Upper lobe of left lung (tissue), 6 donors: ENCODE results near the gene RIOK2. TPM values are rescaled to one million over a fixed set of nuclear protein-coding genes. Genes with fewer than 3 reads are reported as not detected.

ENCODE experiments used
- ATAC-seq, 2 donors: fragments of 200-7000 bp; cut with Tn5 transposase; one replicate each; pipeline ENCODE4 v1.9.1; 2022; ENCODE audit warnings: mild to moderate bottlenecking in 2 of 2, moderate library complexity in 2 of 2; ENCODE audit not compliant: low FRiP score in 2 of 2
- DNase-seq, 2 donors: peaks; one replicate each; pipeline ENCODE4 v3.0.0-alpha.2; 2019 to 2020
- H3K27ac ChIP-seq, 4 donors: fragments of 200-600 bp; sonication (generic); one replicate each; pipeline ENCODE4 v1.5.1; 2016 to 2019
- H3K27me3 ChIP-seq, 4 donors: fragments of 200-600 bp; sonication (generic); one replicate each; pipeline ENCODE4 v1.5.1; 2017 to 2019
- H3K36me3 ChIP-seq, 4 donors: fragments of 200-600 bp; sonication (generic); one replicate each; pipeline ENCODE4 v1.5.1; 2016 to 2019
- H3K4me1 ChIP-seq, 4 donors: fragments of 200-600 bp; sonication (generic); one replicate each; pipeline ENCODE4 v1.5.1; 2018 to 2019
- H3K4me3 ChIP-seq, 4 donors: fragments of 200-600 bp; sonication (generic); one replicate each; pipeline ENCODE4 v1.5.1; 2017 to 2019; ENCODE audit warnings: mild to moderate bottlenecking in 2 of 4, moderate library complexity in 1 of 4
- H3K9me3 ChIP-seq, 4 donors: fragments of 200-600 bp; sonication (generic); one replicate each; pipeline ENCODE4 v1.5.1; 2018 to 2019
- CTCF ChIP-seq, 6 experiments: fragments of 450-650 bp in 4 of 6; fragments of 200-600 bp in 2 of 6; sonication (generic) in 2 of 6; IDR thresholded peaks; one replicate each; pipeline ENCODE4 v1.5.1; 2016 to 2019; ENCODE audit warnings: antibody characterized with exemption in 6 of 6
- EP300 ChIP-seq, 4 donors: sonication (generic); formaldehyde crosslinking; IDR thresholded peaks; one replicate each; pipeline ENCODE4 v1.5.1; 2017; ENCODE audit warnings: antibody characterized with exemption in 4 of 4, control low read depth in 2 of 4
- POLR2A ChIP-seq, 4 donors: fragments of 450-650 bp; IDR thresholded peaks; one replicate each; pipeline ENCODE4 v1.5.1; 2016 to 2017; ENCODE audit warnings: antibody characterized with exemption in 4 of 4, mild to moderate bottlenecking in 2 of 4
- POLR2AphosphoS5 ChIP-seq, 2 donors: sonication (generic); formaldehyde crosslinking; IDR thresholded peaks; one replicate each; pipeline ENCODE4 v1.5.1; 2017; ENCODE audit warnings: antibody characterized with exemption in 2 of 2
- WGBS, 2 donors: methylation state at CpG; one replicate each; pipeline ENCODE4 v1.1.5; 2017 to 2018; 5-methylcytosine and 5-hydroxymethylcytosine counted together
- total RNA-seq, 6 donors: library from RNA; depleted of rRNA in 4 of 6; stranded (reverse); fragments of >200 nt in 4 of 6; gene quantifications; one replicate each; pipeline versions ENCODE4 v1.1.0 to v1.2.1, GENCODE V29; 2016 to 2021
- donor health status: DM: no; HTN: no; CAD: no; lungs with moderate emphysema.
- donor health status: DM: no; HTN: yes; CAD: no; lungs with severe emphysema.

The RIOK2 gene
- total RNA-seq, 6 donors from 2014 or later: 16.7 to 53.8 (median 19.7) TPM

GRCh38 chr5:97133101-97133500 lies 49.9 kb downstream of the RIOK2 start:
- ATAC-seq (no peak), DNase-seq (no peak)
- H3K9me3 ChIP-seq: no peaks in the 10 kb centered on the region
- H3K36me3 ChIP-seq: no peaks in the 10 kb centered on the region
- no peaks in the 10 kb centered on the region for H3K27me3 ChIP-seq
- no peak for TF ChIP-seq POLR2A (IDR thresholded peaks at IDR 0.05)
- TF ChIP-seq CTCF (IDR thresholded peaks at IDR 0.05): no peak
- TF ChIP-seq EP300 (IDR thresholded peaks at IDR 0.05): no peak
- no peak overlapping the region for H3K27ac ChIP-seq
- peaks cover 0 to under 1% (median under 1%) of the 10 kb centered on the region in 4 donors for H3K4me1 ChIP-seq
- no peak overlapping the region for H3K4me3 ChIP-seq

GRCh38 chr5:97131921-97132320 lies 51.1 kb downstream of the RIOK2 start:
- Histone ChIP-seq H3K4me1 (peaks cover 0 to 5% (median 1%) of the 10 kb centered on the region in 4 donors), H3K4me3 (no peak overlapping the region), H3K9me3 (no peaks in the 10 kb centered on the region), H3K27ac (no peak overlapping the region), H3K27me3 (no peaks in the 10 kb centered on the region), H3K36me3 (no peaks in the 10 kb centered on the region)
- DNase-seq: no peak
- no peak for ATAC-seq
- WGBS, 2 donors: 73 to 84% methylated on average over 5 of the region's 5 CpGs
- TF ChIP-seq POLR2AphosphoS5 (IDR thresholded peaks at IDR 0.05) (no peak), POLR2A (IDR thresholded peaks at IDR 0.05) (no peak), CTCF (IDR thresholded peaks at IDR 0.05) (no peak), EP300 (IDR thresholded peaks at IDR 0.05) (no peak)

GRCh38 chr5:97131139-97131710 lies 51.8 kb downstream of the RIOK2 start:
- Histone ChIP-seq H3K4me3 (no peak overlapping the region), H3K27ac (no peak overlapping the region), H3K36me3 (no peaks in the 10 kb centered on the region), H3K4me1 (peaks cover 0 to 5% (median 1%) of the 10 kb centered on the region in 4 donors), H3K9me3 (no peaks in the 10 kb centered on the region), H3K27me3 (no peaks in the 10 kb centered on the region)
- TF ChIP-seq POLR2A (IDR thresholded peaks at IDR 0.05): no peak
- TF ChIP-seq EP300 (IDR thresholded peaks at IDR 0.05): no peak
- TF ChIP-seq CTCF (IDR thresholded peaks at IDR 0.05): no peak
- no peak for TF ChIP-seq POLR2AphosphoS5 (IDR thresholded peaks at IDR 0.05)
- DNase-seq (no peak), ATAC-seq (no peak)

GRCh38 chr5:97127727-97128126 lies 55.3 kb downstream of the RIOK2 start:
- Histone ChIP-seq H3K27me3 (no peaks in the 10 kb centered on the region), H3K4me1 (peaks cover 0 to 5% (median 1%) of the 10 kb centered on the region in 4 donors), H3K36me3 (no peaks in the 10 kb centered on the region), H3K9me3 (no peaks in the 10 kb centered on the region), H3K27ac (no peak overlapping the region), H3K4me3 (no peak overlapping the region)
- ATAC-seq (no peak), DNase-seq (no peak)
- WGBS, 2 donors: 81 to 93% methylated on average over 1 of the region's 1 CpG
- TF ChIP-seq POLR2AphosphoS5 (IDR thresholded peaks at IDR 0.05) (no peak), POLR2A (IDR thresholded peaks at IDR 0.05) (no peak), CTCF (IDR thresholded peaks at IDR 0.05) (no peak), EP300 (IDR thresholded peaks at IDR 0.05) (no peak)

GRCh38 chr5:97125125-97125683 lies 57.8 kb downstream of the RIOK2 start:
- DNase-seq (no peak), ATAC-seq (no peak)
- Histone ChIP-seq H3K4me3 (no peak overlapping the region), H3K36me3 (no peaks in the 10 kb centered on the region), H3K27me3 (no peaks in the 10 kb centered on the region), H3K4me1 (peaks cover 0 to 5% (median 1%) of the 10 kb centered on the region in 4 donors), H3K27ac (no peak overlapping the region), H3K9me3 (no peaks in the 10 kb centered on the region)
- TF ChIP-seq POLR2AphosphoS5 (IDR thresholded peaks at IDR 0.05) (no peak), CTCF (IDR thresholded peaks at IDR 0.05) (no peak), POLR2A (IDR thresholded peaks at IDR 0.05) (no peak), EP300 (IDR thresholded peaks at IDR 0.05) (no peak)
- whole genome bisulfite sequencing, 2 donors: 84 to 91% methylated on average over 3 of the region's 3 CpGs
